Muscle of back (tissue), 11 donors: ENCODE data around the gene SLC43A1. TPM values are rescaled to one million over a fixed set of nuclear protein-coding genes. Genes with fewer than 3 reads are reported as not detected.

Experiments used
- DNase-seq, 3 donors: peaks; one replicate each; pipeline versions ENCODE4 v3.0.0 to v3.0.0-alpha.2; 2013
- polyA plus RNA-seq, 10 donors: library from polyadenylated mRNA; unstranded; fragments of 120-200 nt; gene quantifications; one replicate each; pipeline ENCODE4 v1.2.1, GENCODE V29; 2013; ENCODE audit not compliant: insufficient read length in 10 of 10

Gene SLC43A1
- polyA plus RNA-seq, 10 donors: 7.8 to 14.9 (median 10.2) TPM

- no peak for DNase-seq
Measured at GRCh38 chr11:57530215-57530595, 14.7 kb upstream of the SLC43A1 start.

DNA sequence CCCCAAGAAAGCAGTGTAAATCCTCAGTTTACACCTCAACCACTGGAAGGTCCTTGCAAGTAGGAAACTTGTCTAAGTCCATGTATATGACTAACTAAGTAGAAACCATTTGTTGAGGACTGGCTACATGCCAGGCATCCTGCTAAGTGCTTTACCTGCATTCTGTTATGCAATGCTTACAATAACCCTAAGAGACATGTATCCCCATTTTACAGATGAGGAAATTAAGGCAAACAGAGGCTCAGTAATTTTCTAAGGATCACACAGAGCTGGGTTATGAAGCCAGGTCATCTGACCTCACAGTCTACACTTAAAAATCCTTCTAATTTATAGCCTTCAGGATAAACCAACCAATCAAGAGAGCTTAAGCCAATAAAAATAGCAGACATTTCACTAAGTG lies 13.5 kb upstream of the SLC43A1 start:
- no peak for DNase-seq

GRCh38 chr11:57527056-57527631 lies 11.6 kb upstream of the SLC43A1 start:
- peak; percentile 41 to 78 (median 73) for DNase-seq

DNA sequence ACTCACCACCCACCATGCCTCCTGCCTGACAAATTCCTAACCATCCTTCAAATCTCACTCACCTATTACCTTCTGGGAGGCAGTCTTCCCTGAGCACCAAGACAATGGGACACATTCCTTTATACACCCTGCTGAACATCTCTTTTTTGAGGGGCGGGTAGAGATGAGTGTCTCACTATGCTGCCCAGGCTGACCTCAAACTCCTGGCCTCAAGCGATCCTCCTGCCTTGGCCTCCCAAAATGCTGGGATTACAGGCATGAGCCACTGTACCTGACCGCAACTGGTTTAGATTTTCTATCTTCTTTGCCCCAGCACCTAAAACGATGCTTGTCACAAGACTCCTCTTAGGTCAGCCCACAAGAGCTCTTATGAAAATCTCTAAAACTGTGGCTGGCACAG lies 7.9 kb upstream of the SLC43A1 start:
- no peak for DNase-seq

- DNase-seq: no peak
Measured at GRCh38 chr11:57521116-57521515, 5.6 kb upstream of the SLC43A1 start.

- DNase-seq: no peak
Measured at GRCh38 chr11:57516061-57516443, 550 bp upstream of the SLC43A1 start.

GRCh38 chr11:57514538-57515331 lies 767 bp downstream of the SLC43A1 start:
- DNase-seq: peak in 1 of 3 donors; percentile 60

GRCh38 chr11:57513911-57514537 lies 1.5 kb downstream of the SLC43A1 start:
- peak in 1 of 3 donors; percentile 53 for DNase-seq

DNA sequence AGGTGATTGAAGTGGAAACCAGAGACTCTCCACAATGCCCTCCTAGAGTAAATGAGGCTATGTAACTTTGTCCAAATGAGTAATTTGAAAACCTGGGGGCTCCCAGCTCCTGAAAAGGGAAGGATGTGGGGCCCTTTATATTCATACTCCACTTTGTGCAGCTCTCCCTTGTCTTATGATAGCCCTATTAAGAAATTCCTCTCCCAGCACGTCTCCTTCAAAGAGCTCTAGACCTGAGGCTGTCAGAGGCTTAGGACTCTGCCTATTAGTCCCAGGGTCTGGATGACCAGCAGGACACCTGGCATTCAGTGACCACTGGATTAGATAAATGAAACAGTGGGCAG lies 2.1 kb downstream of the SLC43A1 start:
- no peak for DNase-seq

GRCh38 chr11:57512646-57513451 lies 2.7 kb downstream of the SLC43A1 start:
- DNase-seq: no peak

DNA sequence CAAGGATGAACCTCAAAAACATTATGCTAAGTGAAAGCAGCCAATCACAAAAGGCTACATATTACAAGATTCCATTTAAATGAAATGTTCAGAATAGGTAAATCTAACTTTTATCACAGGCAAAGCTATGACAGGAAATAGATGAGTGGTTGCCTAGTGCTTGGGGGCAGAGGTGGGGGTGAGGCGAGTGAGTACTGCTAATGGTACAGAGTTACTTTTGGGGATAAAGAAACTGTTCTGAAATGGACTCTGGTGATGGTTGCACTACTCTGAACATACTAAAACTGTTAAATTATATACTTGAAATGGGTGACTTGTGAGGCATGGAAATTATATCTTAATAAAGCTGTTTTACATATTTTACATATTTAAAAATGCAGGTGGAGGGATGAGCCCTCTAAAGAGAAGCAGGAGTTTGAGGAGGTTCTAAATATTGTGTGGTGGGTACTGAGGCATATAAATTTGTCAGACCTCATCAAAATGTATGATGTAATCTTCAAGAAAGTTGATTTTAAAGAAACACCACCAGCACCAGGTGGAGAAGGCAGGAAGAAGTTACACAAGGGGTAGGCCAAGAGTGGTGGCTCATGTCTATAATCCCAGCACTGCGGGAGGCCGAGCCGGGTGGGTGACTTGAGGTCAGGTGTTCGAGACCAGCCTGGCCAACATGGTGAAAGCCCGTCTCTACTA lies 3.6 kb downstream of the SLC43A1 start:
- no peak for DNase-seq

GRCh38 chr11:57508341-57509170 lies 6.9 kb downstream of the SLC43A1 start:
- DNase-seq: no peak

DNA sequence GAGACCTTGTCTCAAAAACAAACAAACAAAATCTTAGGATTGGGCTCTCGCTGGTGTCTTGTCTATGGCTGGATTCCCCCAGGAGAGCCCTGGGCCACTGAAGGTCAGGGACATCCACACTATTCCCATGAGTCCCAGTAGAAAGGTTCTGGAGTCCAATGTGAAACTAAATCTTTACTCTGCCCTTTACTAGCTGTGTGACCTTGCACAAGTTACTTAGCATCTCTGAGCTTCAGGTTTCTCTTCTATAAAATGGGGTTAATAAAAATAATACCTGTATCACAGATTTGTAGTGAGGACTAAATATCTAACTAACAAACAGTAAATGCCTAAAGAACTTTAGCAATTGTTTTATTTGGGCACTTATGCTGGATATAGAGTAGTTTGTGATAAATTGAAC lies 9.0 kb downstream of the SLC43A1 start:
- no peak for DNase-seq

- DNase-seq: no peak
Measured at GRCh38 chr11:57504511-57504910, 11.0 kb downstream of the SLC43A1 start.

- no peak for DNase-seq
Measured at GRCh38 chr11:57502870-57503269, 12.6 kb downstream of the SLC43A1 start.

DNA sequence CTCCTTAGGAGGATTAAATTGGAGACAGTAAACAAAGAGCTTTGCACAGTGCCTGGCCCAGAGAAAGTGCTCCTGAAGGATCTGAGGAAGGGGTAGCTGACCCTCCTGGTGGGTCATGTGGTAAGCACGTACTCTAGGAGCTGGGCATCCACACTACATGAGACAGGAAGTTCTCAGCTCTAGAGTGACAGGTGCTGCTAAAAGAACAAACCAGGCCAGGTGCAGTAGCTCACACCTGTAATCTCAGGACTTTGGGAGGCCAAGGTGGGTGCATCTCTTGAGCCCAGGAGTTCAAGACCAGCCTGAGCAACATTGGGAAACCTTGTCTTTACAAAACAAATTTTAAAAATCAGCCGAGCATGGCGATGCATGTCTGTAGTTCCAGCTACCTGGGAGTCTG lies 13.1 kb downstream of the SLC43A1 start:
- DNase-seq: no peak

- no peak for DNase-seq
Measured at GRCh38 chr11:57501953-57502352, 13.5 kb downstream of the SLC43A1 start.

DNA sequence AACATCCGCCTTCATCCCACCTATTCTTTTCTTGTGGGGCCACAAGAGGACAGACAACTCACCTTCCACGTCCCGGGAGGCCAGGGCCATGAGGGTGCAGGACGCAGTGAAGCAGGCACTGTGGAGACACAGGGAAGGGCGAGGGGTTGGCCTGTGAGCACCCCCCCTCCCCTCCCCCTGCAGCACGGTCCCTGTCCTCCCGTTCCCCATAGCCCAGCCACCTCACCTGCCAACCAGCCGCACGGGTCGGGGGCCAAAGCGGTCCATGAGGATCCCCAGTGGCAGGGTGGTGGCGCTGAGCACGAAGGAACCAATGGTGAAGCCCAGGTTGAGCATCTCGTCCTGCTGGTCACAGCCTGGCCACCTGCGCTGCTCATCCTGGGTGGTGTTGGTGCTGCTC lies 14.6 kb downstream of the SLC43A1 start:
- no peak for DNase-seq

DNA sequence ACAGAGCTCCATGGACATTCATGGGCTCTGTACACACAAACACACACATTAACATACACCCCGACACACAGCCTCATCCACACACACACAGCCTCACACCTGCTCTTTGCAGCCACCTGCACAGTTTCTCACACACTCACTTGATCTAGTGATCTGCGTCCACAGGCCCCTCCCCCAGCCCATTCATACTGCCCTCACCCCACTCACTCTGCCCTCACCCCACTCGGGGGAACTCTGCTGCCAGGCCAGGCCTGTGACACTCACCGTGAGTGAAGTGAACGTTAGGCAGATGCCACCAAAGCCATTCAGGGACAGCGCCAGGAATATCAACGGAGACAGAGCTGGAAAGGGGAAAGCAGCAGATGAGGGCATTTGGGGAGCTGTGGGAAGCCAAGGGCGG lies 15.0 kb downstream of the SLC43A1 start:
- DNase-seq: no peak

GRCh38 chr11:57499983-57500461 lies 15.5 kb downstream of the SLC43A1 start:
- no peak for DNase-seq
